HG02588 (cell line): ENCODE measurements around the gene LACRT.
"Not testable (repeated sequence)": the region's sequence is repeated elsewhere in the genome, so short reads cannot be mapped to it uniquely, and the experiment has no call there.

Source experiments
- ATAC-seq: cut with Tn5 transposase; IDR thresholded peaks from one replicate; pipeline ENCODE4 v1.9.1; 2021; ENCODE audit warnings: mild to moderate bottlenecking, moderate library complexity; ENCODE audit not compliant: unreplicated experiment

The LACRT gene

DNA sequence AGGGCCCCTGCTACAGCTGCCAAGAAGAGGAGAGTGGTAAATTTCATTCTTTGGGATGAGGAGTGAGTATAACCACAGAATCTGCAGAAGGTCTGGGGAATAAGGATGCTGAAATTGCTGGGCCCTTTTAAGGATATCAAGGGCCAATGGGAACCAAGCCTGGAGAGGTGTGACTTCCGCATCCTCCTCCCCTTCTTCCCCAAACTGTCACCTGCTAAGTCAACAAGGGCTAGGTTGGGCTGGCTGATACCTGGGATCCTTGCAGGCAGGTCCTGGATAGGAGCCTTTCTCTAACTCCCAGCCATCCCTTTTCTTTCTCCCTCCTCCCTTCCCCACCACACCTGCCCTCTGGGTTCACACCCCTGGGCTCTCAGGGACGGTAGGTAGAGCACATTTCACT, at the start of gene LACRT:
LACRT (minus strand) TSS at position 101 of the 400 bp plus-strand sequence; CDS start at position 47, 54 bp downstream.
- ATAC-seq: no peak

GRCh38 chr12:54683398-54683797, 48.7 kb upstream of the LACRT start:
- ATAC-seq: no peak

DNA sequence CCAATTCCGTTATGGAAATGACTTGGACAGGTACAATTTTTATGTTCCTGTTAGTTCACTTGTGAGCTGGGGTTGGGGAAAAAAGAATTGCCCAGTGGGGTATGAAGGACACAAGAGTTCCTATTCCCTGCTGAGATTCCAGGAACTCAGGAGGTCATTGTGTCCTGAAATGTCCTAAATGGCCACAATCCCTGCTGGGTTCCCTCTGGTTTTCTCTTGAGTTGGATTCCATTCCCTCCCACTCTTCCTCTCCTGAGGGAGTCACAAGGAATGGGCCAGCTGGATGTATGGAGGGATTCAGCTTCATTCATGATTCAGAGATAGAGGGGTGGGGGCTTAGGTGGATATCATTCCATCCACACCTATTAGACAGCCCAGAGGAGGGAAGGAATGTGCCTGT, 48.0 kb upstream of the LACRT start:
- ATAC-seq: no peak

- ATAC-seq: peak; percentile 66
Measured at GRCh38 chr12:54680374-54680773, 45.7 kb upstream of the LACRT start.

GRCh38 chr12:54678131-54678530, 43.4 kb upstream of the LACRT start:
- ATAC-seq: no peak

GRCh38 chr12:54667945-54668344, 33.2 kb upstream of the LACRT start:
- ATAC-seq: no peak

DNA sequence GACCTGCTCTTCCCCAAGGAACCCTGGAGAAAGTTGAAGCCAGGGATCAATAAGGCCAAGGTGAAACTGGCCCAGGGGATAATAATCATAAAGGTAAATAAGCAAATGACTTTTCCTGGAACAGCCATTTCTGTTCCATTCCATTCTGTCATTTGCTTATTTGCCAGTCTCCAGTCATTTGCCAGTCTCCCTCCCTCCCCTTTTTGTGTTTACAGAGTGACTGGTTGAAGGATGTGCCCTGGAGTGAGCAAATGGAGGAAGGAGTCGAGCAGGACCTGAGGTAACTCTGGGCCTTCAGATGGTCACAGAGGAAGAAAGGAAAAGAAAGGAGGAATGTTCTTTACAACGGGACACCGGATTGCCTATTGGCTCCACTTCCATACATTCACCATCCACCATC, 31.3 kb upstream of the LACRT start:
- ATAC-seq: no peak

GRCh38 chr12:54665022-54665635, 30.4 kb upstream of the LACRT start:
- not testable (repeated sequence) for ATAC-seq

GRCh38 chr12:54663603-54664002, 28.9 kb upstream of the LACRT start:
- no peak for ATAC-seq

- ATAC-seq: no peak
Measured at GRCh38 chr12:54662026-54662425, 27.3 kb upstream of the LACRT start.

DNA sequence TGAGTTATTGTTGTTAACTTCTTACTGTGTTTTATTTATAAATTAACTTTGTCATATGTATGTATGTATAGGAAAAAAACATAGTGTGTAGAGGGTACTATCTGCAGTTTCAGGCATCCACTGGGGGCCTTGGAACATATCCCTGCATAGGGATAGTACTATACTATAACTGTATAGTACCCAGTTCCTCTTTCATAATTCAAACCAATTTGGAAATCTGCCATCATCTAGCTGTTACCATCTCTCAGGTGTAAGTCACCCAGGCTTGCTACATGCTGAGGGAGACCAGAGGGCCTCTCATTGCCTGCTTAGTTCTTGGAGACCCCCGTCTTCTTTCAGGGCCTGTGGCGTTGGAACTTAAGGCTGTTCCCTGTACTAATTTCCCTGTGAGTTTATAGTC, 26.4 kb upstream of the LACRT start:
- no peak for ATAC-seq

GRCh38 chr12:54660320-54660962, 25.7 kb upstream of the LACRT start:
- no peak for ATAC-seq

- ATAC-seq: peak; percentile 62
Measured at GRCh38 chr12:54658306-54659264, 23.9 kb upstream of the LACRT start.

GRCh38 chr12:54657105-54657607, 22.5 kb upstream of the LACRT start:
- ATAC-seq: no peak

- ATAC-seq: no peak
Measured at GRCh38 chr12:54654926-54655325, 20.2 kb upstream of the LACRT start.

DNA sequence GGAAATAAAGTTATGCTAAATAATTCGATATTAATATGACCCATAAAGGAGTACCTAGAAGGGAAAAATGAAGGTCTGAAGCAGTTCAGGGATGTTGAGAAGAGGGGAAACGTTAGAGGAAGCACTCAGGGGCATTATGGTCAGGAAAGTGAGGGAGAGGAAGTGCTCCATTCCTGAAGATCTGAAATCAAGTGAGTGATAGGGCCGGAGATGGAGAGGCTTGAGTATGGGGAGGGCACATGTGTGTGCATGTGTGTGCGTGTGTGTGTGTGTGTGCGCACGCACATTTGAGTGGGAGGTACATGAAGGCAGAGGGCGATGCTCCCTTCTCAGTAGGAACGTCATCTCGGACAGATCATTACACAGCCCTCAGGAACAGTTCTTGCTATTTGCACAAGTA, 18.3 kb upstream of the LACRT start:
- ATAC-seq: no peak

DNA sequence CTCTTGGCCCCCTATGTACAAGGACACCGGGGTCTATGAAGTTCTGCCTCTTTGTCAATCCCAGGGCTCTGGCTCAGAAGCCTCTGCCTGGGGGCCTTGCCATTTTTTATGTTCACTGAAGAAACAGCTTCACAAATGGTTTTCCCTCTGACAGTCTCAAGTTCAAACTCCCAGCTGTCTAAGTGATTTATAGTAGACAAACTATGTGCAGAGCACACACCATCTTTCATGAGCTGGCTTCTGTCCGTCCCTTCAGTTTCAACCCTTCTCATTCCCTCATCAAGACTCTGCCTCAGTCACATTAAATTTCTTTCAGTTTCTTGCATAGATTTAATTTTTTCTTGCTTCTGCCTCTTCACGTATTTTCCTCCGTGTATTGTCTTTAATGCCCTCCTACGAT, 16.2 kb upstream of the LACRT start:
- no peak for ATAC-seq

DNA sequence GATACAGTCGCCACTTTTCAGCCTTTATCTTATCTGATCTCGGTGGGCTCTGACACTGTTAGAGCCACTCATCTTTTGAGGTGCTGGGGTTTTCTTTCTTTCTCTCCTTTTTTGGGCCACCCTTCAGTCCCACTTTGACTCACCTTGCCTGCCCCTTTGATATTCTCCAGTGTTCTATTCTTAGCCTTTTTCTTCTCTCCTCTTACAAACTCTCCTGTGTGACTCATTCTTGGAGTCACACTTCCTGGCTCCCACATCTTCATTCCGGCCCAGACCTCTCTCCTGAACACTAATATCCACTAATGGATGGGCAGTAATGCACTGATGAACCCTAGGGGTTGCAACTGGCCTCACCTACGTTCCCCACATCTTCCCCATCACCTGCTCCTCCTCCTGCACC, 15.7 kb upstream of the LACRT start:
- no peak for ATAC-seq

DNA sequence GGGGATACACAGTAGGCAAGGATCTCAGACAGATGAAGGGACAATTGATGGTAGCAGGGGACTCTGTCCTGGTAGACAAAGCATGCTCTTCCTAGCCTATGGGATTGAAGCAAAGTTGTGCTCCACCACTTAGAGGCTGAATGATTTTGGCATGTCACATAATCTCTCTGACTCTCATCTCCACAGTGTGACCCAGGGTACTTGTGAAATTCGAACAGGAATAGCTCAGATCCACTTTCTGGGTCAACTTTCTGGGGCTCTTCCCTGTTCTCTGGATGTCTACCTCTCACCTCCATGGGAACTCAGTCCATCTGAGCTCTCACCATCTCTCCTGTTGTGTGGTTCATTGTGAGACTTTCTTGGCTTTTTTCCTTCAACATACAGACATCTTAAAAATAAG, 15.1 kb upstream of the LACRT start:
- no peak for ATAC-seq

DNA sequence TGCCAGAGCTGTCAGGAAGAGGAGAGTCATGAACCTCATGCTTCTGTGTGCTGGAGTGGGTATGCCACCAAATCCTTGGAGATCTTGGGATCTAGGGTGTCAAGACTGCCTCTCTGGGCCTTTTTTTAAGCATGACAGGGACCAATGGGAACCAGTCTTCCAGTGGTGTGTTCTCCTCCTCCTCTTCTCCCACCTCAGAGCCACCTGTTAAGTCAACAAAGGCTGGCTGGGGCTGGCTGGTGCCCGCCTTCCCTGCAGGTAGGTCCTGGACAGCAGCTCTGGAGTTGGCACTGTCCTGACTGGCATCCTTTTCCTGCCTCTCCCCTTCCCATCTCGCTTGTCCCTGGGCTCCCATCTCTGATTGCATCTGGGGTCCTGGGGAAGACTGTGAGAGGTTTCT, 13.6 kb upstream of the LACRT start, which contains the start of gene DCD:
DCD (minus strand) TSS at position 101 of the 400 bp plus-strand sequence; CDS start at position 39, 62 bp downstream.
- no peak for ATAC-seq

GRCh38 chr12:54641554-54641953, 6.9 kb upstream of the LACRT start:
- ATAC-seq: no peak
